Central memory CD4-positive, alpha-beta T cell (primary cell): ENCODE measurements around the gene CACNA1I.

Experiments used
- DNase-seq: peaks from one replicate; pipeline ENCODE4 v3.0.0; 2022

Gene CACNA1I

DNA sequence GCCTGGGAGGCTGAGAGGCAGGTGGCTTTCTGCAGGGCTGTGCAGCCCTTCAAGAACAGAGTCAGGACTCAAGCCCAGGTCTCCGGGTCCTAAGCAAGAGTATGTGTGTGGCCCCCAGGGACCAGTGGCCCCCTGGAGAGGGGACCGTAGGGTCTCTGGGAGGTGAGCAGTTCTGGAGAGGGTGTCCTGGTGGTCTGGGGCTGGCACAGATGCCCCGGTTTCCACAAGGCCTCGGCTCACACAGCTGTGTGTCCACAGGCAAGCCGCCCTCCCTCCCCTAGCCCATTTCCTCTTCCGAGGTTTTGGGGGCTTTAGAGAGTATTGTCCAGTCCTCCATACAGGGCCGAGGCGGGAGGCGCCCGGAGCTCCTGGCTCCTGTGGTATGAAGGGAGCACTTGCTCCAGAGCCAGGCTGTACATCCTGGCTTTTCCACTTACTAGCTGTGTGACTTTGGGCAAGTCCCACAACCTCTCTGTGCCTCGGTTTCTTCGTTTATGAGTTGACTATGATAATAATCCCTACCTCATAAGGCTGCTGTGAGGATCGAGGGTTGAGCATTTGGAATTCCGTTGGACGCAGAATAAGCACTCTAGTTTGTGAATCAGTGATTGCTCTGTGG lies 34.6 kb upstream of the CACNA1I start:
- DNase-seq = no peak

DNA sequence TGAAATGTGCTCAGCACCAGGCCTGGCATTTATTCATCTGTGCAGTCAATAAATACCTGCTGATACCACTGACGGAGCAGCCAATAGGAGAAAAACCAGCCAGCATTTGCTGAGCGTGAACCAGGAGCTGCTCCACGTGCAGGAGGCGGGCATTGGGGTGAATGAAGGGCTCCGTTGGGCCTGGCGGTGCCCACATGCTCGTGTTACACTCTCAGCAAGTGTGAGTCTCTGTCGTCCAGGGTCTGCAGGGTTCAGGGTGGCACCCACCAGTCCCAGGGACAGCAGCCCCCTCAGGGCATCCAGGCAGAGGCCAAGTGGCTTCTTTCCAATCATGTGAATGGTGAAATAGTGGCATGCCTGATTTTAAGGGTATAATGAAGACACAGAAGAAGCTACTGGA lies 33.8 kb upstream of the CACNA1I start:
- DNase-seq = no peak

DNA sequence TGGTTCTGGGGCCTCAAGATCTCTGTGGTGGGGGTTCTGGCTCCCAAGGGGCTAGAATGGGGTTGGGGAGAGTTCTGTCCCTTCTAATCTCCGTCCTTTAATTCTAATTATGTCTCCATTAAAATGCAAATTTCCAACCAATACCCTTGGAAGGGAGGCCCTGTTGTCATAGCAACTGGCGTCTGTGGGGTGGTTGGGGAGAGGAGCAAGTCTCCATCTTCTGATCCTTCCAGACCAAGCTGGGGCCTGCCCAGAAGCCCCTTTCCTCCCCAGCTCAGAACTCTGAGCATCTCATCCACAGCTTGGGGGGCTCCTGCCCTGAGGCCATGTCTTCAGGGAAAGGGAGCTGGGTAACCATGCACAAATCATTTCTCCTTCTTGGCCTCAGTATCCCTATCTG lies 32.6 kb upstream of the CACNA1I start:
- DNase-seq = no peak

DNA sequence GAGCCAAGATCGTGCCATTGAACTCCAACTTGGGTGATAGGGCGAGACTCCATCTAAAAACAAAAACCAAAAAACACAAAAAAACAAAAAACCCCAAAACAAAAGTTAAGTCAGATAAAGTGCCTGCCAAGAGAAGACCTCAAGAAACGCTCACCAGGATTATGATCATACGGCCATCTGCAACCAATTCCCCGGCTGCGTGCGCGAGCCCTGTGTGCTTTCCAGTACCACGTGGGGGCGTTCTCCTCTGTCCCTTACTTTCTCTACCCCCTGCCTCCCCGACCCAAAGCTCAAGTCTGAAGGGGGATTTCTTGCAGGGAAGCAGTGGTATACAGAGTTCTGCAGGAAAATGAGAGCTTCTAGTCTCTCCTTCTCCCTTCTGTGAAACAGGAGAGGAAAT lies 27.5 kb upstream of the CACNA1I start:
- DNase-seq = no peak

DNA sequence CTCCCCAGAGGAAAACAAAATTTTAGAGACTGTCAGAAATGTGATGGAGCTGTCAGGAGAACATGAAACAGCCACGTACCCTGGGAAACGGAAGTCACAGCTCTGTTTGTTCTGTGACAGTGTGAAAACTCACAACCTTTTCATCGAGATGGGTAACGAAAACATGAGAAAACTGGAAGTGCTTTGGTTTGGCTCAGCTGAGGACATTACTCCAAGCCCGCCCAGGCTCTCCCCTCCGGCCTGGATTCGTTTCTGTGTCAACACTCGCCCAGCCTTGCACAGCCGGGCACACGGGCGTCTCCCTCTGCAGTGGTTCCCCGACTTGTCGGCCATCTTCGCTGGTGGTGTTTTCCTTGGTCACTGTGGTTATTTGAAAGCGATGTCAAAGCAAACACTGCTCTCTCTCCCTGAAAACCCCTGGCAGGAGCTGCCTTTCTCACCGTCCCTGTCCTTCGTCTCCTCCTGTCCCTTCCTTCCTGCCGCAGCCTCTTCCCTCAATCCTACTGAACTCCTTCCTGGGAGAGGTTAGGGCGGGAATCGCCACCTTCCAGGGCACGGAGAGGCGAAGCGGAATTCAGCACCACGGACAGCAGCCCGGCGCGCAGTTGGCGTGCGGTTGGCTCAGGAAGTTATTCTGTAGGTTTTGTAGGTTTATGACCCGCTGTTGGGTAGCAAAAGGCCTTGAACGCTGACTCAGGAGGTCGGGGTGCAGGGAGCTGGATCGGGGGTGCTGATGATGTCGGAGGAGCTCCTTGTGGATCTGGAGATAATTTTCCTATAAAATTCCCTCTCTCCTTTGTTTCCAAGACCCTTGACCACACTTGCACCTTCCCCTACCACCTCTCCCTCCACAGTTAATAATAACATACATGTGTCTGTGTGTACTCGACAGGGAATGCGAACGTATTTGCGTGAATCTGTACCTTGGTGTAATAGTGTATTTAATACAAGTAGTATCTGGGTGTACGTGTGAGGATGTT lies 24.9 kb upstream of the CACNA1I start:
- peak; percentile 51 for DNase-seq

DNA sequence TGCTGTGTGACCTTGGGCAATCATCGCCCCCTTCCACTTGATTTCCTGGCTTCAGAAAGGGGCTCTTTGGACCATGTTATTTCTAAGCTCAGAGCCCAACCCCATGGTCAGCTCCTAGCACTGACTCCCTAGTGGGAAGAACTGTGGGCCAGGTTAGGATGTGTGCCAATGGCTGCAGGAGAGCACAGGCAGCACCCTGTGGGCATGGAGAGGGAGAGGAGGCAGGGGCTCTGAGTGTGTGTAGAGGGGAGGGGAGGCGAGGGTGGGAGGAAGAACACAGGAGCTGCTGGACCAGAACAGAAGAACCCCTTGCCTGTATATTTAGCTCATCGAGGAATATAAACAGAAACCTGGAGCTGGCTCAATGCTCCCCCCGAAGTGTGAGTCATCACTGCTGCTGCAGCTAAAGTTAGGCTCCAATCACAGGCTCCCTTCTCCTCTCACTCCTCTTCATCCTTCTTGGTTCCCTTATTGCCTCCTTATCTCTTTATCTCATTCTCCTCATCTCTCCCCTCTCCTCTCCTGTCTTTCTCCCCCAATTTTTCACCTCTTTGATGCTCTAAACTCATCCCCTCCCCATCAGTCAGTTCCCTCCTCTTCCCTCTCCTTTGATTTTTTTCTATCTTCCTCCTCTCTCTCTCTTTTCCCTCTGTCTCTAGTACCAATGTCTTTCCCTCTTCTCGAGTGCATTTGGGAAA lies 23.5 kb upstream of the CACNA1I start:
- DNase-seq = no peak

DNA sequence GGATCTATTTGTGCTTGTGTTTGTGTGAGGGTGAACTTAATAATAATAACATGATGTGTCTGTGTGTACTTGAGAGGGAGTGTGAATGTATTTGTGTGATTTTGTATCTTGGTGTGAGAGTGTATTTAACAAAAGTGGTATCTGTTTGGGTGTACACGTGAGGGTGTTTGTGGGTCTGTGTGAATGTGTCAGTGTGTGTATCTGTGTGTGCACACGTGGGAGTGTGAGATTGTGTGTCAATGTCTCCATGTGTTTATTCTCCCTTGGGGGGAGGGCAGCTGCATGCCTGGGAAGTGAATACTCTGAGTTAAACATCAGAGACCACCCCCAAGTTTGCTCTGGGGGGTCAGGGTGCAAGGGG lies 23.0 kb upstream of the CACNA1I start:
- no peak for DNase-seq

DNA sequence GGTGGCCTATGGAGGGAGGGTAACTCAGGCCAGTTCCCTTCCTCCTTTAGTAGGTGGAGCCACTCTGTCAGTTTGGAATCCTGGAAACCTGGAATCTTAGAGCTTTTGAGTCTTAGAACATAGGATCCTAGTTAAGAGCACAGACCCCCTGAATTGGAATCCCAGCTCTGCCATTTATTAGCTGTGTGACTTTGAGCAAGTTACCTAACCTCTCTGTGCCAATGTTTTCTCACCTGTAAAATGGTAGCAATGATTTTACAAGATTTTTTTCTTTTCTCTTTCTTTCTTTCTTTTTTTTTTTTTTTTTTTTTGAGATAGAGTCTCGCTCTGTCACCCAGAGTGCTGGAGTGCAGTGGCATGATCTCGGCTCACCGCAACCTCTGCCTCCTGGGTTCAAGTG lies 17.1 kb upstream of the CACNA1I start:
- no peak for DNase-seq

DNA sequence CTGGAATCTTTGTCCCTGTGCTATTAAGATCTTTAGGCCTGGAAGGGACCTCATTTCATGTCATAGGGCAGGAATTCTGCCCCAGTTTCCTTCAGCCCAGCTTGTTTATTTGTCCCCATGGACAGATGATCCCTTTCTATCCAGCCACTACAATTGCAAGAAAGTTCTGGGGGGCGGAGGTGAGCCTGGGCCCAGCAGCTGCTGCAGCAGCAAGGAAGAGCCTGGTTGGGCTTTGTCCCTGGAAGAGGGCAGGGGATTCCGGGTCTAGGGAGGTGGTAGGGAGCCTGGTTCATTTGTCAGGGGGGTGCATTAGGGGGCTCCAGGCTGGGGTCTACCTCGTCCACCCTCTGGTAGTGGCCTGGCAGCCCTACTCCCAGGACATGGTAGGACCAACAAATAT lies 16.4 kb upstream of the CACNA1I start:
- DNase-seq = no peak

DNA sequence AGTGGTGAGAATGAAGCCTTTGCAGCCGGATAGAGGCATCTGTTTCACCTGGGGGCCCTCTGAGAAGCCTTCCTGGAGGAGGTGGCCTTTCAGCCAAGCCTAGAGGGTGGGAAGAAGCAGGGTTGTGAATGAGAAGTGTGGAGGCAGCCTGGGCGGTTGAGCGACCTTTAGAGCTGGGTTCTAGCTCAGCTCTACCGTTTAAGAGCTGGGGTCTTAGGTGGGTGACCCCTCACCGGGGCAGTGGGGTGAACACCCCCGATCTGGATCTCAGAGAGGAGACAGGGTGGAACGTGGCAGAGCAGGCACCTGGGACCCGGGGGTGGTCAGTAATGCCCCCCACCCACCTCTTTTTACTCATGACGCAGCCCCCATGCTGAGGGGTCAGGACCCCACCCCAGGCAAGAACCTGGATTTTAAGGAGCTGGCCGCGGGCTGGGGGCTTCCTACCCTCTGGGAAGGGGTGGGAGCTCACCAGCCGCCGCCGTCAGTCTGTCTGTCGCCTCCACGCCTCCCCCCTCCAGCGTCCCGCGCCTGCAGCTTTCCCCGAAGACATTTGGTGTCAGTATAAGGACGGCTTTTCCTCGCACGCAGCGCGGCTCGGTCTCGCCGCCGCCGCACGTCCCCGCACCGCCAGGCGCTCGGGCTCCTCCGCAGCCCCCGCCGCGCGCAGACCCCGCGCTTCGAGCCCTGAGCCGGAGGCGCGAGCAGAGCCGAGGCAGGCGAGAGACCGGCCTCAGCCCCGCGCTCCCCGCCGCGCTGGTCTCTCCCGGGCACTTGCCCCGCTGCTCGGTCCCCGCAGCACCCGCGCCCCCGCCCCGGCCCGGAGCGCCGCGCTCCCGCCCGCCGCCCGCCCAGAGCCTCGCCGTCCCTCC lies 13.3 kb upstream of the CACNA1I start:
- peak; percentile 38 for DNase-seq

DNA sequence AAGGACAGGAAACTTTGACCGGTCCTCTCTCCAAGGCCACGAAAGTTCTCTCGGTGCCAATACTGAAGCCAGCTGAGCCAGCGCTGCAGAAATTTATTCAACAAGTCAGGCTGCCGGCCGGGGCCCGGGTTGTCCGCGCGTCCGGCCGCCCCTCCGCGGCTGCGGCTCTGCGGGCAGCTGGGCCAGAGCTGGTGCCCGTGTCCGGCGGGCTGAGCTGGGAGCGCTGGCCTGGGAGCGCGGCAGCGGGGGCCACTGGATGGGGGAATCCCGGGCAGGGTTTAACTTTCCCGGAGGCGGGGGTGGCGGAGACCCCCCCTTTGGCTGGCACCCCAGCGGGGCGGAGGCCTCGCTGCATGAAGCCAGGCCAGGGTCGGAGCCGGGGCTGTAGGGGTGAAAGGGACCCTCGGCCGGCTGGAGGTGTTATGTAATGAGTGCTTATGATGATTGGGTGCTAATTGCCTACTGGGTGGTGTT lies 12.3 kb upstream of the CACNA1I start:
- DNase-seq = no peak

DNA sequence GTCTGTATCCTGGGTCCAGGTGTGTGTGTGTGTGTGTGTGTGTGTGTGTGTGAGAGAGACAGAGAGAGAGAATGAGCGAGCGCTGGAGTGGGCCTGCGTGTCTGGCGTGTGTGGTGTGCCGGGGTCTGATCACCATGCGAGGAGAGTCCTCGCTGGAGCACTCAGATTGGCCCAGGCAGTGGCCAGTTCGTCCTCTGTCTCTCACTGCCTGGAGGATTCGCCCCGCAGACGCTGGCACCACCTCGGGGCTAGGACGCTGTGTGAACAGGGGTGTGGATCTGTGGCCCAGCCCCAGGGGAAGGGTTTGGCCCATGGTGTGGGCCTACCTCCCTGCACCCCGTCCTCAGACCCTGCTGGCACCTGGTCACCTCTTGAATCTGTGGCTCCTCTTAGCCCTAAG lies 11.6 kb upstream of the CACNA1I start:
- no peak for DNase-seq

DNA sequence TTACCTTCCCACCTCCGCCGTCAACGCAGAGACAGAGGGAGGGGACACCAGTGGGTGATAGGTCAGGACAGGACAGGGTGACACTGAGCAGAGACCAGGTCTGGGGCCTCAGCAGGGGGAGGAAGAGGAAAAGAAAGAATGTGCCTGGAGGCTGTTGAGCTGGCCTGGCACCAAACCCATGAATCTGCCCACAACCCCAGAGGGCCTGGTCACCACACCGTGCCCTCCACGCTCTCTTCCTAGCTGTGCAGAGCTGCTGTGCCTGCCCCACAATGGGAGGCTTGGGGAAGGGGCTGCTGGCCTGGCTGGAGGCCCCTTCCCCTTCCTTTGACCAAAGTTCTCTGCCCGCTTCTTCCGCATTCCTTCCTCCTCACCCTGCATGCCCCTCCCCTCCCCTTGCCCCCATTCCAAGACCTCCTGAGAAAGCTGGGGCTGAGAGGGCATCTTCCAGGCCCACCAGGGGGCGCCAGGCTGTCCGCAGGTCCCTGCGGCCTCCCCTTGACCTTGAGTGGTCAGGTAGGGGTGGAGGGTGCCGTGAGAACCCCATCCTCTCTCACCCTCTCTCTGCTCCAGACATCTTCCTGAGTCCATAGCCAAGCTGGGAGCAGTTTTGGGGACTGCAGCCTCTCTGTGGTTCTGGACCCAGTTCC lies 11.0 kb upstream of the CACNA1I start:
- no peak for DNase-seq

DNA sequence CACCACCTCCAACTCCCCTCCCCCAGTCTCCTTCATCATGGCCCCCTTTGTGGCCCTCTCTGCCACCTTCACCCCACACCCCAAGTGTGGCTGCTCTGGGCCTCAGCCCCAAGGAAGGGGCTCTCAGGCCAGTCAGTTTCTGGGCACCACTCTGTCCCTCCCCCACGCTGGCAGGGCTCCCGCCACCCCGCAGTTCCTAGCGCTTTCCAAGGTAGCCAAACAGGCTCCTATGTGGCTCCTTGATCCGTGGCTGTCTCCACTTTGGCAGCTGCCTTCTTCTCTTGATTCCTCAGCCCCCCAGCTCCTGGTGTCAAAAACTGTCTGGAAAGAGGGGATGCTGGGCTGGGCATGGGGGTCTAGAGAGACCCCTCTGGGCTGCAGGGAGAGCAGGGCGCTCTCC lies 10.4 kb upstream of the CACNA1I start:
- DNase-seq = no peak

DNA sequence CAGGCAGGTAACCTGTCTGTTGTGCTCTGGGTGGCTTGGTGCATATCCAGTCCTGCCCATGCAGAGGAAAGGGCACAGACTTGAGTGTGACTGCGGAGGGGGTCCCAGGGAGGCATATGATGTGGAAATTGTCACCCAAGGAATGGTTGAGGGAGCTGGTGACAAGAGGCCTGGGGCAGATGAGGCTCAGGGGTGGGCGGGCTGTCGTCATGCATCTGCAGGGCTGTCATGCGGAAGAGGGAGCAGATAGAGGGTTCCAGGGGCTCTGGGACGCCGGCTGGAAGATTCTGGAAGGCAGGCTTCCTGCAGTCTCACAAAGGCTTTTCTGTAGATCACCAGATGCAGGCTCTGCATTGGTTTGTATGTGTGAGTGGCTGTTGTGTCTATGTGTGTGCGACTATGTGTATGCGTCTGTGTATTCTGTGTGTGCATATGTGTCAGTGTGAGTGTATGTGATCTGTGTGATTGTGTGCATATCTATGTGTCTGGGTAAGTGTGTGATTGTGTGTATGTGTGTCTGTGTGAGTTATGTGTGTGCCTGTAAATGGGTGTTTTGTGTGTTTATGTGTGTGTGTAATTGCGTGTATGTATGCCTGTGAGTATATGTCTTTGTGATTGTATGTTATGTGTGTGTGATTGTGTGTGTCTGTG lies 7.6 kb upstream of the CACNA1I start:
- no peak for DNase-seq

DNA sequence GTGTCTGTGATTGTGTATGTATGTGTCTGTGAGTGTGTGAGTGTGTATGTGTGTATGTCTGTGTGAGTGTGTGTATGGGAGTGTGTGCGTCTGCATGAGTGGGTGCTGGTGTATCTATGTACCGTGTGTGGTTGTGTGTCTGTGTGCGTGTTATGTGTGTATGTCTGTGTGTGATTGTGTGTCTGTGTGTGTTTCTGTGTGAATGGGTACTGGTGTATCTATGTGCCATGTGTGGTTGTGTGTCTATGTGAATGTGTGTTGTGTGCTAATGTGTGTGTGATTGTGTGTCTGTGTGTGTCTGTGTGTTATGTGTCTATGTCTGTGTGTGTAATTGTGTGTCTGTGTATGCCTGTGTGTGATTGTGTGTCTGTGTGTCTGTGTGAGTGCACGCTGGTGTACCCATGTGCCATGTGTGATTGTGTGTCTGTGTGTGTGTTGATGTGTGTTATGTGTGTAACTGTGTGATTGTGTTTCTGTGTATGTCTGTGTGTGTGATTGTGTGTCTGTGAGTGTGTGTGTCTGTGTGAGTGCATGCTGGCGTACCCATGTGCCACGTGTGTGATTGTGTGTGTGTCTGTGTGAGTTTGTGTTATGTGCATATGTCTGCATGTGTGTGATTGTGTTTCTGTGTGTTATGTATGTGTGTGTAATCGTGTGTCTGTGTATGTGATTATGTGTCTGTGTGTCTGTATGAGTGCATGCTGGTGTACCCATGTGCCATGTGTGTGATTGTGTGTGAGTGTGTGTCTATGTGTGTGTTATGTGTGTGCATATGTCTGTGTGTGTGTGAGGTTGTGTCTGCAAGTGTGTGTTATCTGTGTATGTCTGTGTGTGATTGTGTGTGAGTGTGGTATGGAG lies 6.8 kb upstream of the CACNA1I start:
- no peak for DNase-seq

DNA sequence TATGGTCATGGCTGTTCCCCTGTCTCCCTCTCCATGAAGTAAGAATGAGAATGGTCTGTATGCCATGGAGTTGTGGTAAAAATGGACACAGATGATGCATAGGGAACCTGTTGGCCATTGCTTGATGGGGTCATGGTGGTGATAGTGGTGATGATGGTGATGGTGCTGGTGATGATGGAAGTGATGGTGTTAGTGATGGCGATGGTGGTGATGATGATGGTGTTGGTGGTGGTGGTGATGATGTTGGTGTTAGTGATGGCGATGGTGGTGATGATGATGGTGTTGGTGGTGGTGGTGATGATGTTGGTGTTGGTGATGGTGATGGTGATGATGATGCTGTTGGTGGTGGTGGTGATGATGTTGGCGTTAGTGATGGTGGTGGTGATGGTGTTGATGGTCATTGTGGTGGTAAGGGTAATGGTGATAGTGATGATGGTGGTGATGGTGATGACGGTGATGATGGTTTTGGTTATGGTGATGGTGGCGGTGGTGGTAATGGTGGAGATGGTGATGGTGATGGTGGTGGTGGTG lies 5.1 kb upstream of the CACNA1I start:
- DNase-seq = no peak

DNA sequence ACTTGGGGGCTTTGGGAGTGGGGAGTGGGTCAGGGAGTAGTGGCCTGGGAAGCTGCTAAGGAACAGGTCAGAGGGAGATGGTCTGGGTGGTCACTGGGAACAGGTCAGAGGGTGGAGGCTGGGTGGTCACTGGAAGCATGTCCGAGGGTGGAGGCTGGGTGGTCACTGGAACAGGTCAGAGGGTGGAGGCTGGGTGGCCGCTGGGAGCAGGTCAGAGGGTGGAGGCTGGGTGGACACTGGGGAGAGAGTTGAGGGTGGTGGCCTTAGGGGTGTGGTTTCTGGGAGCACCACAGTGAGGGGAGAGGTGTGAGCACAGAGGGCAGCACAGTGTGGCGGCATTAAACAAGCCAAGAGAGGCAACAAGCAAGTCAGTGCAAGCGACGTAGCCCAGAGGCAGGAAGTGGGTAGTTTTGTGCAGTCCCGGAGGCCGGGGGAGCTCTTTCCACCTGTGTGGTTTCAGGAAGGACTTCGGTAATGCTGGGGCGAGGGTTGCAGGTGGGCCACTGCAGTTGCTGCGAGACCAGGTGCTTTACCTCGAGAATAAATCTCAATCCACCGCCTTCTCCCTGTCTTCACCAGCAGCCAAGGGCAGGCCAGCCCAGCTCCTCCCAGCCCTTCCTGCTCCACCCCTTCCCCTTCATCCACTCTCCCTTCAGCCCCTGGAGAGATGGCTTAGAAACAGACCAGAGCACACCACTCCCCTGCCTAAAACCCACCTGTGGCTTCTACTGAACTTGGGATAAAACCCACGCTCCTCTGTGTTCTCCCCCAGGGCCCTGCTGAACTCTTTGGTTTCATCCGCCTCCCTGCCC lies 3.2 kb upstream of the CACNA1I start:
- peak; percentile 49 for DNase-seq

DNA sequence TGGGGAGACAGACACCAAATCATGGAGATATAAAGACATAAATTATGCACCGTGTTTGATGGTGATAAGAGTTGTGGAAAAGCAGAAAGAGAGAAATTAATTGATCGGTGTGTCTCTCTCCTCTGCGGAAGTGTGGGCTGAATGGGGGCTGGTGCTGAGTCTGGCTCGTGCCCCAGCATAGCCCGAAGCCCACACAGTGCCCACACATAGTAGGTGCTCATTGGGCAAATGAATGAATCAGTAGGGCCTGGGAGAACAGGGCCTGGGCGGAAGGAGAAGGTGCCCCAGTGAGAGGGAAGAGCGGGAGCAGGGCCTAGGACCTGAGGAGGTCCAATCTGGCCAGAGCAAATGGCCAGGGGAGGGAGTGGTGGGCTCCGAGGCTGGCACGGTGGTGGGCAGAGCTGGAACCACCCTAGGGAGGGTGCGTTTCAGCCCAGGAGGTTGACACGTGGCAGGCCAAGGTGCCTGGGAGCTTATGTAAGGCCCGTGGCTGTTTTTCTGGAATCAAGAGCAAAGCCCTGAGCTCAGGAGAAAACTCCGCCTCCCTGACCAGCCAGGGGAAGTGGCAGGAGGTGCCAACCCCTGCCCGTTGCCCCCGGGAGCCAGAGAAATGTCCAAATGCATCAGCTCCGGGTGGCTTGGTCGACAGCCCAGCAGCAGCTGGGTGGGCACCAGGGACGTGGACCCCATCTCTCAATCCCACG lies 2.1 kb upstream of the CACNA1I start:
- DNase-seq = no peak
